Measurements from ENCODE around the gene RFLNA.

The RFLNA gene

DNA sequence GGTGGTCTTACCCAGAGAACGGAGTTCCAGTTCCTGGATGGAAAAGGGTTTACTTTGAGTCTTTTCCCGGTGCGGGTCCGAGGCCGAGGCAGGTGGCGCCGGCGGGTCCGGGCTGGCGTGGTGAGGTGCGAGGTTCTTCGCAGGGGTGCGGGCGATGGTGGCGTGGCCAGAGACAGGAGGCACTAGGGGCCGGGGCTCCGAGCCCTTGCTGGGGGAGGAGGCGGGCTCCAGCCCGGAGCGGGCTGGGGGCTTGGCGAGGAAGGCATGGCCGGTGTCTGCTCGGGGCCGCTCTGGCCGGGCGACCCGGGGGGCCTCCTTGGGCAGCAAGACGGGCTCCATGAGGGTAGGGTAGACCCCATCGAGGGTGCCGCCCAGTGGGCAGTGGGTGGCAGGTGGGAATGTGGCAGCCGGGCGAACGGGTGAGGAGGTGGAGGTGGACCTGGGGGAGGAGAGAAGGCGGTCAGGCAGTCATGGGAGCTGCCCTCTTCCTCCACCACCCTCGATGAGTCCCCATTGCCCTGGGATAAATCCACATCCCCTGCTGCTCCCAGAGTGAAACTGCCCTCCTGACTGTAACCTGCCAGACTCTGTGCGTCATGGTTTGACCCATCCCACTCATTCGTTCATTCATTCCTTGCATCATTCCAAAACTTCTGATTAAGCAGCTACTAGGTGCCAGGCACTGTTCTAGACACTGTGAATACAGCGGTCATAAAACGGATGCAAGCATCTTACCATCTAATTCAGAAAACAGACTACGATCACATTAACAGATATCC lies 42.0 kb downstream of the RFLNA start:
- no peak for DNase-seq (ENCODE audit: low read depth in 2 of 2)

GRCh38 chr12:124337622-124338021 lies 42.7 kb downstream of the RFLNA start:
- no peak for DNase-seq (ENCODE audit: low read depth in 2 of 2)

- DNase-seq (ENCODE audit: low read depth in 2 of 2), result no peak
Observed at GRCh38 chr12:124338448-124338847, 43.6 kb downstream of the RFLNA start.

GRCh38 chr12:124338876-124339603 lies 44.1 kb downstream of the RFLNA start:
- DNase-seq (ENCODE audit: low read depth in 2 of 2), result no peak

- no peak for DNase-seq (ENCODE audit: low read depth in 2 of 2)
Observed at GRCh38 chr12:124340080-124340900, 45.4 kb downstream of the RFLNA start.

GRCh38 chr12:124341645-124342069 lies 46.8 kb downstream of the RFLNA start:
- no peak for DNase-seq (ENCODE audit: low read depth in 2 of 2)

DNA sequence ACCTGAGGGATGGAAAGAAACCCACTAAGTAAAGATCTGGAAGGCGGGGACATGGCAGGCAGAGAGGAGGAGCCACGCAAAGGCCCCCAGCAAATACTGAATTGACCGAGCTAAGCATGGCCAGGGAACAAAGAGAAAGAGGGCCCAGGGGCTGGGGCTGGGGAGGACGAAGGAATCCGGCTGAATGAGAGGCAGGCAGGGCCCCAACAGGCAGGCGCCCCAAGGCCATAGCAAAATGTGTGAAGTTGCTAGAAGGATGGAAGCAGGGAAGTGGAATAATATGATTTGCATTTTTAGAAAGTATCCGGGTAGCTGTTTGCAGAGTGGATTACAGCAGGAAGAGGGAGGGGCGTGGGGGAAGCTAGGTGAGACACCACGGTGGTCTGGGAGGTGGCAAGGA lies 49.1 kb downstream of the RFLNA start:
- DNase-seq (ENCODE audit: low read depth in 2 of 2), result no peak

GRCh38 chr12:124344526-124344925 lies 49.6 kb downstream of the RFLNA start:
- DNase-seq (ENCODE audit: low read depth in 2 of 2), result no peak

DNA sequence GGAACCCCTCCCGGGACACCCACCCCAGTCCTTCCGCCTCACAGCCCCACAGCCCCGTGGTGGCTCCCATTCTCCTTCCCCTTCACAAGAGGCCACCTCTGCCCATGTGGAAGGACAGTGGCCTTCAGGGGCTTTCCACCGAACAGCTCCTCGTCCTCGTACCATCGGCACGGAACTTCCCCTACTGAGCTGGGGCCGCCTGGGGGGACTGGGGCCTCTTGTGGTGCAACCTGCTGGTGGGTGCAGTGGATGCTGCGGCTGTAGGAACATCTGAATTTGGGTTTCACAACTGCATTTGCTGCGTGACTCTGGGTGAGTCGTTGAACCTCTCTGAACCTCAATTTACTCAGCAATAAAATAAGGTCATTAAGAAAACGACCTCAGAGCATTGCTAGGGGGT lies 50.9 kb downstream of the RFLNA start:
- no peak for DNase-seq (ENCODE audit: low read depth in 2 of 2)

GRCh38 chr12:124346425-124347168 lies 51.7 kb downstream of the RFLNA start:
- no peak for DNase-seq (ENCODE audit: low read depth in 2 of 2)

DNA sequence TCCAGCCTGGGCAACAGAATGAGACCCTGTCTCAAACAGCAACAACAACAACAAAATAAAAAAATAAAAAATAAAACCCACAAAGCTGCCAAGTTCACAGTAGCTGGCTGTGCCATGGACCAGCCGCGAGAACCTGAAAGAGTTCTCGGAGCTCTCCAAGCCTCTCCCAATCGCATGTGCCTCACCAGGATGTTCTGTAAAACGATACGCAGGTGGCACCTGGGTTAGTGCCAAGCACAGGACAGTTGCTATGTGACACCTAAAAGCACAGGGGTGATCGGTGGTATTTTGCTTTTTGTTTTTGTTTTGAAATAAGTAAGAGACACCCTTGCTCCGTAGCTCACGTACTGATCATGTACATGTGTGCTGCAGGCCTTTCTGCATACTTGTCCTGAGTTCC lies 52.4 kb downstream of the RFLNA start:
- no peak for DNase-seq (ENCODE audit: low read depth in 2 of 2)

- DNase-seq (ENCODE audit: low read depth in 2 of 2), result no peak
Observed at GRCh38 chr12:124347805-124348658, 53.1 kb downstream of the RFLNA start.

DNA sequence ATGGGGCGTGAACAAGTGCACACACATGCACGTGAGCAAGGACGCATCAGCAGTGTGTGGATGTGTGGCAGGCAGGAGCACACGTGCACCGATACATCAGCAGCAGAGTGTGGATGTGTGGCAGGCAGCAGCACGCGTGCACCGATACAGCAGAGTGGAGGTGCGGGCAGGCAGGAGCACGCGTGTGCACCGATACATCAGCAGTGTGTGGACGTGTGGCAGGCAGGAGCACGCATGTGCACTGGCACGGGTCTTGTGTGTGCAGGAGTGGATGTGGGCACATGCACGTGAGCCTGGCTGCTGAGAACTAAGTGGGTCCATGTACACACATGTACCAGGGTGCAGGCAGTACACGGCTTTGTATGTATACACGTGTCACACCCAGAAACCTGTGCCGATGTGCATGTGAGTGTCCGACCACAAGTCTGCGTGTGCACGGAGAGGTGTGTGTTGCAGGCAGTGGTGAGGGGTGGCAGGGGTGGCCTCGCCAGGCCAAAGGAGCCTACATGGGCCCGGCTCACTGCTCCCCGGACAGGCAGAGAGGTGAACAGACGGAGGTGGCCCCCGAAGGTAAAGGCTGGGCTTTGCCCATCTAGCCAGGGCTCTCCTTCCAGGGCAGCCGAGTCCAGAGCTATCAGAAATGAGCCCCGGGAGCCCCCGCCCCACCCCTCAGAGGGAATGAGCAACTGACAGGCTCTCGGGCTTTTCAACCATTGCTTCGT lies 53.9 kb downstream of the RFLNA start:
- no peak for DNase-seq (ENCODE audit: low read depth in 2 of 2)

DNA sequence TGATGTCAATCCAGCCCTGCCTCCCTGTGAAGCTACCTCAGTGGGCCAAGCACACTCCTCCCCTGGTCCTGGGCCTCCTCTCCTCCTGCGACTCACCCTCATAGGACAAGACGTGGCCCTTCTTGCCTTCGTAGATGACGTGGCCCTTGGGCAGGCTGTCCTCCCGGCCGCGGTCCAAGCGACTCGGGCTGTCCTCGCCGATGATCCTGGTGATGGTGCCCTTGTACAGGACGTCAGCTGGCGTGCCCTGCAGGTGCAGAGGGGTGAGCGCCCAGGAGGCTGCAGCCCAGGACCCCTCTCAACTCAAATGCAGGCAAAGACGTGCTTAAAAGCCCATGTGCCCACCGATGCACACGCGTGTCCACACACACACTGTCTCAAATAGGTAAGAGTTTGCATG lies 55.6 kb downstream of the RFLNA start:
- DNase-seq (ENCODE audit: low read depth in 2 of 2), result no peak

- no peak for DNase-seq (ENCODE audit: low read depth in 2 of 2)
Observed at GRCh38 chr12:124351422-124351821, 56.5 kb downstream of the RFLNA start.

- no peak for DNase-seq (ENCODE audit: low read depth in 2 of 2)
Observed at GRCh38 chr12:124352257-124352656, 57.4 kb downstream of the RFLNA start.

GRCh38 chr12:124352839-124353238 lies 57.9 kb downstream of the RFLNA start:
- no peak for DNase-seq (ENCODE audit: low read depth in 2 of 2)

DNA sequence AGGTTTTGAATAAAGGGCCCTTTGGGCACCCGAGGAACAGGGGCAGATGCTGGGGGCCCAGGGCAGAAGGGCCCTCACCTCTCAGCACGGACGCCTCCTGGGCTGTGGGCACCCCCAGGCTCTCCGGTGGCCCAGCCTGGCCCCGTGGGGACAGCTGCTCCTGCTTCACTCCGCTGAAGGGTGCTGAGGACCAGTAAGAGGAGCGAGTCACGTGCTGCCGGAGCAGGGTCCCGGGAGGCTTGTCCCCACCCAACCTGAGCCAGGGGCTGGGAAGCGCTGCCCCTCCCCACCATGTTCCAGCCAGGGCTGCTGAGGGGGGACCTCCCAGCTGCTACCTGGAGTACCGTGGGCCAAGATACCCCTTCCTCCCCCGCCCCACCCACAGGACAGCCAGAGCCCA lies 59.5 kb downstream of the RFLNA start:
- no peak for DNase-seq (ENCODE audit: low read depth in 2 of 2)

GRCh38 chr12:124356221-124356620 lies 61.3 kb downstream of the RFLNA start:
- DNase-seq (ENCODE audit: low read depth in 2 of 2), result no peak

DNA sequence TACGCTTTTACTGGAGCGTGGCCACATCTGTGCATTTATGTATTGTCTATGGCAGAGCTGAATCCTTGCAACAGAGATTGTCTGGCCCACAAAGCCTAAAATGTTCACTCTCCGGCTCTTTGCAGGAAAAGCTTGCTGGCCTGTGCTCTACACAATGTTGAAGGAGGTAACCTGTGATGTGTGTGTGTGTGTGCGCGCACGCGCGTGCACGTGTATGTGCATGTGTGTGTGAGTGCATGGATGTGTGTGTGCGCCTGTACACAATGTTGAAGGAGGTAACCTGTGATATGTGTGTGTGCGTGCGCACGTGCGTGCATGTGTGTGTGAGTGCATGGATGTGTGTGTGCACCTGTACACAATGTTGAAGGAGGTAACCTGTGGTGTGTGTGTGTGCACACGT lies 62.7 kb downstream of the RFLNA start:
- no peak for DNase-seq (ENCODE audit: low read depth in 2 of 2)
